Stimulated activated CD8-positive, alpha-beta memory T cell treated with anti-CD3 and anti-CD28 coated beads, Interleukin-15, amount 100 ng/mL, for 4 hours (primary cell): ENCODE results near the gene APOL1.
"Not testable (repeated sequence)": the region's sequence is repeated elsewhere in the genome, so short reads cannot be mapped to it uniquely, and the experiment has no call there.

ENCODE experiments used
- DNase-seq, 2 donors: peaks; one replicate each; pipeline ENCODE4 v3.0.0-alpha.2; 2020; ENCODE audit warnings: low read depth in 2 of 2

The APOL1 gene, protein sequence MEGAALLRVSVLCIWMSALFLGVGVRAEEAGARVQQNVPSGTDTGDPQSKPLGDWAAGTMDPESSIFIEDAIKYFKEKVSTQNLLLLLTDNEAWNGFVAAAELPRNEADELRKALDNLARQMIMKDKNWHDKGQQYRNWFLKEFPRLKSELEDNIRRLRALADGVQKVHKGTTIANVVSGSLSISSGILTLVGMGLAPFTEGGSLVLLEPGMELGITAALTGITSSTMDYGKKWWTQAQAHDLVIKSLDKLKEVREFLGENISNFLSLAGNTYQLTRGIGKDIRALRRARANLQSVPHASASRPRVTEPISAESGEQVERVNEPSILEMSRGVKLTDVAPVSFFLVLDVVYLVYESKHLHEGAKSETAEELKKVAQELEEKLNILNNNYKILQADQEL

DNA sequence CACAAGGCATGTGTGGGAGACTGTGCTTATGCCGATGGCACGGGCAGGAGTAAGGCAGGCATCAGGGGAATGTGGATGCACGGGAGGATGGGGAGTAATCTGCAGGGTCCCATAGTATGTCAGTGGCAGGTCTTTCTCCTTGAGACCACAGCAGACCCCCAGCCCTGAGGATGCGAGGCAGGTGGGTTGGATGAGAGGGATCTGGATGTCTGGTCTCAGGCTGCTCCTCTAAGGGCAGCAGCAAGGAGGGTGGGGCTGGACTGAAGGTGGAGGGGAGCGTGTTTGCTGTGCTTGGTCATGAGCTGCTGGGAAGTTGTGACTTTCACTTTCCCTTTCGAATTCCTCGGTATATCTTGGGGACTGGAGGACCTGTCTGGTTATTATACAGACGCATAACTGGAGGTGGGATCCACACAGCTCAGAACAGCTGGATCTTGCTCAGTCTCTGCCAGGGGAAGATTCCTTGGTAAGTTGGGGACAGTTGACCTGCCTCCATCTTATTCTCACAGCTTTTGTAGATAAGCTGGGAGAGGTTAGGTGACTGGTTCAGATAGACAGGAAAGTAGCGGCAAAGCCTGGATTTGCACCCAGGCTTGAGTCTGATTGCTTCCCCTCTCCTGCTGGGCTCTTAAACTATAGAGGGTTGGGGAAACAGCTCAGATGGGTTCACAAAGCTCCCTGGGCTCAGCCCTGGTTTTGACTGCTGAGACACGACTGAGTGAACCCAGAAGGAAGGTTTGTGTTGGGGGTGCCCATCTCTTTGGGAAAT is at the start of gene APOL1:
TSS of gene APOL1 (plus strand) at position 380 of the 769 bp plus-strand sequence. CDS start 1,823 bp downstream, outside the sequence.
- peak; percentile 18 to 43 for DNase-seq

DNA sequence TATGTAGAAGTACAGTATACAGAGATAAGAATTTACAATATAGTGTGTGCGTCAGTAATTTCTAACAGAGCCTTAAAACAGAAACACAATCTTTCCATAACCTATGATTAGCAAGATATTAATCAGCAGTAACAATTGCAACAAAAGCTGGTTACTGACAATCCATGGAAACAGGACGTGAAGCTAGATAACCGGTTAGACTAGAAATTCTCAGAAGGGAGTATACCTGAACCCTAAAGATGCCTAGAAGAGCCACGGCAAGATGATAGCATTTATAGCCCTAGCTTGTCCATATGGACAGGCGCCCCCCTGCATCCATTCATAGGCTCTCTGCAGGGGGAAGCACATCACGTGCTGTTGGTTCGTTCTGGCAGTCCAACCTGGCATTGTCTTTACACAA is 49.5 kb upstream of the APOL1 start:
- DNase-seq: not testable (repeated sequence)

DNA sequence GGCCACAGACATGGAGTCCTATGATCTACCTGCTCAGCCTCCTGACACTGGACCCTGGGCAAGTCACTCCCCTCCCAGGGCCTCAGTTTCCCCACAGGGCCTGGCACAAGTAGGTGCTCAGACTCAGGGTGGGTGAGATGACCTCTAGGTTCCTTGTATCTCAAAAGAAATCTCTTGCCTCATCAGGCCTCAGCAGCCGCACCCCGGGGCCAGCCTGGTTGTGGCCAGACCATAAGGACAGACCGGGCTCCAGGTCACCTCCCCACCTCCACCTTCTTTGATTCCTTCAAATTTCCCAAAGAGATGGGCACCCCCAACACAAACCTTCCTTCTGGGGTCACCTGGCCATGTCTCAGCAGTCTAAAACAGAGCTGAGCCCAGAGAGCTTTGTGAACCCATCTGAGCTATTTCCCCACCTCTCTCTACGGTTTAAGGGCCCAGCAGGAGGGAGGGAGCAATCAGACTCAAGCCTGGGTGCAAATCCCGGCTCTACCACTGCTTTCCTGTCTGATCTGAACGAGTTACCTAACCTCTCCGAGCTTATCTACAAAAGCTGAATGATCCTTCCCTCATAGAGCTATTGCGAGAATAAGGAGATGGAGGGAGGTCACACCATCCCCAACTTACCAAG is 48.8 kb upstream of the APOL1 start:
- no peak for DNase-seq

DNA sequence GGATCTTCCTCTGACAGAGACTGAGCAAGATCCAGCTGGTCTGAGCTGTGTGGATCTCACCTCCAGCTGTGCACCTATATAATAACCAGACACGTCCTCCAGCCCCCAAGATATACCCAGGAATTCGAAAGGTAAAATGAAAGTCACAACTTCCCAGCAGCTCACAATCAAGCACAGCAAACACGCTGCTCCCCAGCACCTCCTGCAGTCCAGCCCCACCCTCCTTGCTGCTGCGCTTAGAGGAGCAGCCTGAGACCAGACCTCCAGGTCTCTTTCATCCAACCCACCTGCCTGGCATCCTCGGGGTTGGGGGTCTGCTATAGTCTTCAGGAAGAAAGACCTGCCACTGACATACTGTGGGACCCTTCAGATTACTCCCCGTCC is 48.3 kb upstream of the APOL1 start:
- DNase-seq: no peak

DNA sequence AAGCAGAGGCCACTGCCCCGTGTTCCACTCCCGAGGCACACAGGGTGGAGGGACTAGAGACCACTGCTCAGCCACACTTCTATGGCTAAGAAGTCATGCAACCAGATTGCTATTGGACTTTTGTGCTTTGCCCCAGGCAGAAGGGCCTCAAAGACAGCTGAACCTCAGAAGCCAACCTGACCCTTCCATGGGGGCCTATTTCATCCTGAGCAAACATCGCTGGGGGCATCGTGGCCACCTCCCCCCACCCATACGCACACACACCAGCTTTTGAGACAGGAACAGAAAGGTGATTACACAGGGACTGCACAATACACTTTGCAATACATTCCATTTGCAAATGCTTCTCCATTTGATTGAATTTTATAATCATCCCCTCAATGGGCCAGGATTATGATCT is 47.4 kb upstream of the APOL1 start:
- DNase-seq: not testable (repeated sequence)

DNA sequence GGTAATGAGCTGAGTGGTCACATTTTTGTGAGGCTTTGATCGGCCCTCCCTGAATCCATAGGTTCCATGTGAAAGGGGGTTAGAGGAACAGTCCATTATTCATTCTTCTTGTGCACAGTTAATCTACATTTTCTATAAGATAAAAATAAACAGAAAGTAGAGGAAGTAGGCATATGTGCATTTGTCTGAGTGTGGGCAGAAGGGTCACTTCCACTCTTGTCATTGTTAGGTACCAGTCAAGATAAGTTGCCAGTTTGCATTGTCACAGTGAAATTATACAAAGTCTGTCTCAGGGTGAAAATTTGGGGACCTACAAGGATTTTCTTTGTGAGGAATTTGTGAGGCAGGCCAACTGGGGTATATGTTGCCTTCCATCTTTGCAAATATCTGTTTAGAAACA is 46.7 kb upstream of the APOL1 start:
- DNase-seq: no peak

DNA sequence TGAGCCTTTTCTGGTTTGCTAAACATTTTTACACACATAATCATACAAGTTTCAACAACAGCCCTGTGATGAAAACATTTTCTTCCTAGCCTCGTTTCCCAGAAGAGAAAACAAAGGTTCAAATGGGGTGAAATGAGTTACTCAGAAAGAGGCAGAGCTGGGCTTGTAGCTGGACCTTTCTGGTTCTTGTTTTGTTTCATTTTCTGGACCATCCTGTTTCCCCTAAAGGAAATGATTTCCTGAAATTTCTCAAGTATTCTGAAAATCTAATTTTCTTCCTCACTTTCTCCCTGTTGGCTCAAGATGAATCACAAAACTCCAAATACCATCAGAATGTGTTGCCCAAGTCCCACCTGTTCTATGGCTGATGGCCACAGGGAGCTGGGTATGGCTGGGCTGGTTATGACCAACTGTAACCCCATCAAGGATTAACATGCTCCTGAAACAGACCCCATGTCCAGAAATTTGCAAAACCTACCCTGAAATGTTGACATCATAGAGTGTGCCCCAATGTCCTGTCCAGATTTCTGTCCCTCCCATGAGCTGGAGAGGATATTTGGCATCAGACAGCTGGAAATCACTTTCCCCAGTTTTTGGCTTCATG is 44.7 kb upstream of the APOL1 start:
- no peak for DNase-seq

DNA sequence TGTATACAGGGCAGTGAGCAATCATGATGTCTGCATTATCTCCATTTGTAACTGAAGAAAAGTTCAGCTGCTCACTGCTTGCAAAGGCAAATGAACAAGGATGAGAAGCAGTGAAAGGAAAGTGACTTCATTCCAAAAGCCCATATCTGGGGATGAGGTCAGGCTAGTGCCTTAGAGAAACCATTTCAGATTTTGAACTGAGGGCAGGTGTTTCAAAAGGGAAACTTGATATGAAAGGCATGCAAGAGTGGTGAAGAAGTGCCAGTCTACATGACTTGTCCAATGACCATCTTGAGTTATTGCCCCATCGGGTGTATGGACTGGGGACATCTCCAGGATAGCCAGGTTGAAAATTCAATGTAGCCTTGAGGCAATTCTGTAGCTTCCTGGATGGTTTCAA is 44.0 kb upstream of the APOL1 start:
- DNase-seq: no peak

DNA sequence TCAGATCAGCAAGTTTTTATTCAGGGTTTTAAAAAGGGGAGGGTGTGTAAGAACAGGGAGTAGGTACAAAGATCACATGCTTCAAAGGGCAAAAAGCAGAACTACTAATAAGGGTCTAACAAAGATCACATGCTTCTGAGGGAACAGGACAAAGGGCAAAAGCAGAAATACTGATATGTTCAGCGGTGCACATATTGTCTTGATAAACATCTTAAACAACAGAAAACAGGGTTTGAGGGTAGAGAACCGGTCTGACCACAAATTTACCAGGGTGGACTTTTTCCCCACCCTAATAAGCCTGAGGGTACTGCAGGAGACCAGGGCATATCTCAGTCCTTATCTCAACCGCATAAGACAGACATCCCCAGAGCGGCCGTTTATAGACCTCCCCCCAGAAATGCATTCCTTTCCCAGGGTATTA is 43.4 kb upstream of the APOL1 start:
- not testable (repeated sequence) for DNase-seq

DNA sequence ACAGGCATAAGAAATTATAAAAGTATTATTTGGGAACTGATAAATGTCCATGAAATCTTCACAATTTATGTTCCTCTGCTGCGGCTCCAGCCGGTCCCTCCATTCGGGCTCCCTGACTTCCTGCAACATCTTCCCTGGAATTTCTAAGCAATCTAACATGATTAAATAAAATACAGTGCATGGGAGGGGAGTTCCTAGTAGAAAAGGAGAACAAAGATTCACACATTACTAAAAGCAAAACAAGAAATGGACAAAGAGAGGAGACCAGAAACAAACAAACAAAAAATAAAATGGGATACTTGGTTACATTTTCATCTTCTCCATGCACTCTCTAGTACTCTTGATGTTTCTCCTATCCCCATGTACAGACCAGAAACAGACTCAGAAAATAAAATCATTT is 42.7 kb upstream of the APOL1 start:
- no peak for DNase-seq

DNA sequence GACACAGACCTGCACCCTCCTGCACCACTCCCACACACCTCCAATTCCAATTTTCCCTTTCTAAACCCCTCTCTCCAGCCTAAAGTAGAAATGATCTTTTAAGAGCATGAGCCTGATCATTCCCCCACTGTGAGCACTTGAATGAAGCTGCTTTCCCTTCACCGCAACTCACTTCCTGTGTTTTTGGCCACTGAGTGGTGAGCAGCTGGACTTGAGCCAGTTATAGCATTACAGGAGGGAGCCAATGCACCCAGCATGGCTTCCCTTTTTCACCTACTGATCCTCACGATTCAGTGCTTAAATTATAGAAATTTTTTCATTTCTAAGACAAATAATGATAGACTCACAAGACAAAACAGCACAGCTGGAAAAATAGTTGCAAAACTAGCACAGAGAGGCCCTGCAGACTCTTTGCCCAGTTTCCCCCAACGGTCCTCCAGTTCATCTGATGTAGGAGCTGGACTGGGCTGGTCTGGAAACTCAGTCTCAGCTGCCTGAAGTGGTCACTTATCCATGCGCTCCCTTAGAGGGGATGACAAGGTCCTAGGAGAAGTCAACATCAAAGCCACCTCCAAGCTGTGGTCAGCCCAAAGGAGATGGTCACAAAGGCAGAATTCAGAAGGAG is 41.6 kb upstream of the APOL1 start:
- no peak for DNase-seq

DNA sequence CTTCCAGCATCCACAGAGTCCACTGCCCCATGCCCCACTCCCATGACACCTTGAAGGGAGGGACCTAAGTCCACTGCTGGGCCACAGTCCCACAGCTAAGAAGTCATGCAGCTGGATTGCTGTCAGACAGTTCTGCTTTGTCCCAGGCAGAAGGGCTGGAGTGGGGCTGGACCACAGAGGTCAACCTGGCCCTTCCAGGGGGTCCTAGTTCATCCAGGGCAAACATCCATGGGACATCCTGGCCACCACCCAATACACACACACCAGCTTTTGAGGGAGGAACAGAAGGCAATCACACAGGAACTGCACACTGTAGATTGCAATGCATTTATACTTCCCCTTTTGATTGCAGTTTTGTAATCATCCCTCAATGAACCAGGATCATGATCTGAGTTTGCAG is 40.0 kb upstream of the APOL1 start:
- no peak for DNase-seq

DNA sequence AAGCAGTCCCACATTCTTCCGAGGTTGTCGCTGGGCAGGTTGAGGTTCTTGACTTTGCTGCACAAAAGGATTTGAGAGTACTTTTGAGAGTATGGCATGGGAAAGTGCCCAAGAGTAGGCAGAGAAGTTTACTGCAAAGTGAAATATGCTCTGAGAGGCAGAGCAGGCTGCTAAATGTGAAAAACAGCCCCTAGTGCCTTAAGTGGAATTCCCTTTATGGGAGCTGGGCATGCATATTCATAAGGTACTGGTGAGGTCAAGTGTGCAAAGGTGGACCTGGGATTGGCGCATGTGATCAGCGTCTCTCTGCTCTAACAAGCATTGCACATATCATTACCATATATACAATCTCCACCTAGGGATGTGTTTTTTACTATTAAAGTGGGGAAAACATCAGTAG is 39.3 kb upstream of the APOL1 start:
- no peak for DNase-seq

DNA sequence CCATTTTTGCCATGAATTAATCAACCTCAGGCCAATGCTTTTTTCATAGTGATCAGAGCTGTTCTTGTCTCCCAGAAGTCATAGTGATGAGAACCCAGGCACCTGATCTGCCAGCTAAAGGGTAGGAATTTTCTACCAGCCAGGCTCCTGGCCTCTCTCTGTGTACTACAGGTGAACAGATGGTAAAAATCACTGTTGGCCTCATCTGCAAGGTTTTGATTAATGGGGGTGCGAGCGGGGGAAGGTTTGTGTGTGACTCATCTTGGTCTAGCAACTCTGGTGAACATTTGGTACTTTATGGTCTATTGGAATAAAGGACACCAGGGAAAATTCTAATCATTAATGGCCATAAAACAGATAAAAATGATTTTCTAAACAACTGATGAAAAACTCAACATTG is 37.0 kb upstream of the APOL1 start:
- DNase-seq: no peak

DNA sequence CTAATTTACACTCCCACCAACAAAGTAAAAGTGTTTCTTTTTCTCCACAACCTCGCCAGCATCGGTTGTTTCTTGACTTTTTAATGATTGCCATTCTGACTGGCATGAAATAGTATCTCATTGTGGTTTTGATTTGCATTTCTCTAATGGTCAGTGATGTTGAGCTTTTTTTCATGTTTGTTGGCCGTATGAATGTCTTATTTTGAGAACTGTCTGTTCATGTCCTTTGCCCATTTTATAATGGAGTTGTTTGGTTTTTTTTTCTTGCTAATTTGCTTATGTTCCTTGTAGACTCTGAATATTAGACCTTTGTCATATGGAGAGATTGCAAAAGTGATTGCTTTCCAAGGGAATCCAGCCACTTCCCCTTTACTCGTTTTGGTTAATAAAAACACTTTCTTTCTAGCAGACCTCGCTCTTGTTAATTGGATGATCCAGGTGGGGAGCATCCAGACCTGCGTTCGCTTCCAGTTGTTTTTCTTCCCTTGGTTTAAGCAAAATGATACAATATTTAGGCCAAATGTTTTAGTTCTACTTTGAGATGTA is 34.2 kb upstream of the APOL1 start:
- no peak for DNase-seq

DNA sequence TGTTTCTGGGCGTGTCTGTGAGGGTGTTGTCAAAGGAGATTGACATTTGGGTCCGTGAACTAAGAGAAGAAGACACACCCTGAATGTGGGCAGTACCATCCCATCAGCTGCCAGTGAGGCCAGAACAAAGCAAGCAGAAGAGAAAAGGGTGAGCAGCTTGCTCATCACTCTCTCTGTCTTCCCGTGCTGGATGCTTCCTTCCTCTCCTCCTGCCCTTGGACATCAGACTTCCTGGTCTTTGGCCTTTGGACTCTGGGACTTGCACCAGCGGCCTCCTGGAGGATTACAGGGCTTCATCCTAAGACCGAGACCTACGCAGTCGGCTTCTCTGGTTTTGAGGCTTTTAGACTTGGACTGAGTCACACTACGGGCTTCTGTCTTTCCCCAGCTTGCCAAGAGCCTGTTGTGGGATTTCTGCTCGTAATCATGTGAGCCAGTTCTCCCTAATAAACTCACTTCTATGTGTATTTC is 32.4 kb upstream of the APOL1 start:
- DNase-seq: no peak

DNA sequence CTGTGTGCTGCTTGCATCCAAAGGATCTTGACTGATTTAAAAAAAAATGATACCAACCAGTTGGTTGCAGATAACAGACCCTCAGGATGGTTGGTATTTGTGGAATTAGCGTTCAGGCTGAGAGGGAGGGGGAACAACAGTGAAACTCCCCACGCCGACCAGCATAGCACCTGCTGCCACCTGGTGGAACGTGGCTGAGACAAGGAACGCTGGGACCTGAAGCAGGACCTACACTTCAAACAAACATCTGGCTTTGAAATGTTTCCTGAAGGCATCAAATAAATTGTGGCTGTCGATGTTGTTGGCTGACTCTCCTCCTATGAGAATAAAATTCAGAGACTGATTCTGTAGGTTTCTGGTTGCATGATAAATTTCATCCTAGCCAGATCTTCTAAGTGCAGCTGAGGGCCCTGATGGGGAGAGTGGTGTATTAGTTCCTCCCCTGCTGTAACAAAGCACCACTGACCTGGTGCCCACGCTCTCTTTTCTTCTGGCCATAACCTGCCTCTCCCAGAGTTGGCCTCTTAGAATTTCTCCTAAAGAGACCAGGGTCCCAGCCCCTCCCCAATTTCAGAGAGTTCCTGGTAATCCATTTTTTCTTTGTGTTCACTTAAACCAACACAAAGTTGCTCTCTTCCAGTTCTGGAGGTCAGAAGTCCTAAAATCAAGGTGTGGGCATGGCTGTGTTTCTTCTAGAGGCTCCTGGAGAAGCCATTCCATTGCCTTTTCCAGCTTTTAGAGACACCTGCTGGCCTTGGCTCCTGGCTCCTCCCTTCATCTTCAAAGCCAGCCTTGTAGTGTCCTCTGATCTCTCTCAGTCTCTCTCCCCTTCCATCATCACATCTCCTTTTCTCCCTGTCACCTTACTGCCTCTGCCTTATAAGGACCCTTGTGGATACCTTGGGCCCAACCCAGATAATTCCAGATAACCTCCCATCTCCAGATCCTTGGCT is 30.9 kb upstream of the APOL1 start:
- no peak for DNase-seq

DNA sequence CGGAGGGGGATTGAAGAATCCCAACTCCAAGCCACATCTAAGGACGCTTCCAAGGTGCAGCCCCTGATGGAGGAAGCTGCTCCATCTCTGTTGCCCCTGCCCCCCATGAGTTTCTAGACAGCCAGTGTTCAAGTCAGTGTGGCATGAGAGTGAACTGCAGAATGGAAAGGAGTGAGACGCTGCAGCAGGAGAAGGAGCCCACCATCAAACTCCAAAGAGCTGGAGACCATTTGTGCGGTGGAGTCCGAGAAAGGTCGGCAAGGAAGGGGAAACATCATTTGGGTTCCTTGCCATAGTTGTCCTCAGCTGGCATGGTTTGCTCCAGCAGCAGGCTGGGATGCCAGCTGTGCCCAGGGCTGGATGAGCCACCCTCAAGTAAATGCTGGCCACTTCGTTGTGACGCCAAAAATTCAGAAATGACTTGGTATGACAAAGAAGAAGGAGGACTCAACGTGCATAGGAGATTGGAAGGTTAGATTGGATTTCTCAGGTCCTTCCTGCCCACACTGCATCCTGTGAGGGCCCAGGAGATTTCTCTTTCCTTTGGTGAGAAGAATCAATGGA is 30.0 kb upstream of the APOL1 start:
- DNase-seq: no peak

DNA sequence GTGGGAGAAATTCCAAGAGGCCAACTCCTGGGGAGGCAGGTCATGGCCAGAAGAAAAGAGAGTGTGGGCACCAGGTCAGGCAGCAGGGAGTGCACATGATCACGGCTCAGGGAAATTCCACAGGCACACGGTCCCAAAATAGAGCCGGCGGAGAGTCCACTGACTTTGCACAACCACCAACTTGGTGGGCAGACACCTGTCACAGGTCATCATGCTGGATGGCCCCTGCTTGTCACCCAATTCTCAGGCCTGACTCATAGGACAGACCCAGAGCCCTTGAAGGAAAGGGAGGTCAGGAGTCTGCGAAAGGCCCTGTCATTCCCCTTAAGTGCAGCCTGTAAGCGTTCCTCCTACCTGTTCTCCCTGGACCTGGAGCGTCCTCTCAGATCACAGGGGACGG is 29.4 kb upstream of the APOL1 start:
- DNase-seq: no peak

DNA sequence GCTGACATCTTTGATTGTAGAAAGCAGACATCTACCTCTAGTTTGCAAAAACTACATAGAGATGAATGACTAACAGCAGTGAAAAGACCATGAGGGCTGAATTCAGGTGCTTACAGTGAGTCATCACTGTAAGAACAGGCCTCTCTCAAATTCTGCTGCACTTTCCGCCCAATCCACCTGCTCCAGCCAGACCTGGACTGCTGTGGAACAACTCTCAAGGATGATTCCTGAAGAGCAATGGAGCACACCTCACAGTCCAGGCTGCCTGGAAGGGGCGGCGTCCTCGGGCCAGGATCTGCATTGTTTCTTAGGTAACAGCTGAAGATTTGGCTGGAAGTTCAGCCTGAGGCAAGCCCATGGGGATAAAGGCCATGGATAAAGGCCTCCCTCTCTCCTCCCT is 28.7 kb upstream of the APOL1 start:
- DNase-seq: no peak
